ENCODE results near the gene DDX4.
"Not testable (repeated sequence)": the region's sequence is repeated elsewhere in the genome, so short reads cannot be mapped to it uniquely, and the experiment has no call there.

Gene DDX4

DNA sequence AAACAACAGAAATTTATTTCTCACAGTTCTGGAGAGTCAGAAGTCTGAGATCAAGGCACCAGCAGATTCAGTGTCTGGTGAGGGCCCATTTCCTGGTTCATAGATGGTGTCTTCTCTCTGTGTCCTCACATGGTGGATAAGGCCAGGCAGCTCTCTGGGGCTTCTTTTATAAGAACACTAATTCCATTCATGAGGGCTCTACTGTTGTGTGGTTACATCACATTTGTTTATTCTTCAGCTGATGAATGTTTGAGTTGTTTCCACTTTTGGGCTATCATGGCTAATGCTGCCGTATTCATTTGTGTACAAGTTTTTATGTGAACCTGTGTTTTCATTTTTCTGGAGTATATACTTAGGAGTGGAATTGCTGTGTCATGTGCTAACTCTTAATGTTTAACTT lies 35.2 kb downstream of the DDX4 start:
- H3K9me3 ChIP-seq (ENCODE audit: control insufficient read depth, low read length): no peaks in the 10 kb centered on the region
- no peaks in the 10 kb centered on the region for H3K36me3 ChIP-seq (ENCODE audit: control insufficient read depth, insufficient read depth, low read length)
- H3K27me3 ChIP-seq (ENCODE audit: control insufficient read depth, insufficient read depth, low read length): no peaks in the 10 kb centered on the region
- no peak overlapping the region for H3K4me3 ChIP-seq (ENCODE audit: low read length)
- H3K4me1 ChIP-seq (ENCODE audit: control insufficient read depth, insufficient read depth, low read length): no peaks in the 10 kb centered on the region
- H3K9ac ChIP-seq (ENCODE audit: low read length): no peak overlapping the region

DNA sequence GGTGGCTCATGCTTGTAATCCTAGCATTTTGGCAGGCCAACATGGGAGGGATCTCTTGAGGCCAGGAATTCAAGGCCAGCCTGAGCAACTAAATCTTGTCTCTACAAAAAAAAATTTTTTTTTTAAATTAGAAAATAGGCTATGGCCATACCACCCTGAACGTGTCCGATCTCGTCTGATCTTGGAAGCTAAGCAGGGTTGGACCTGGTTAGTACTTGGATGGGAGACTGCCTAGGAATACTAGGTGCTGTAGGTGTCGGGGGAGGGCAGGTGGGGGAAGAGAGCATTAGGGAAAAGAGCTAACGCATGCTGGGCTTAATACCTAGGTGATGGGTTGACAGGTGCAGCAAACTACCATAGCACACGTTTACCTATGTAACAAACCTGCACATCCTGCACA lies 39.5 kb downstream of the DDX4 start:
- H3K4me3 ChIP-seq (ENCODE audit: low read length): no peak overlapping the region
- H3K4me1 ChIP-seq (ENCODE audit: control insufficient read depth, insufficient read depth, low read length): no peaks in the 10 kb centered on the region
- H3K27me3 ChIP-seq (ENCODE audit: control insufficient read depth, insufficient read depth, low read length): no peaks in the 10 kb centered on the region
- H3K9ac ChIP-seq (ENCODE audit: low read length): no peak overlapping the region
- no peaks in the 10 kb centered on the region for H3K36me3 ChIP-seq (ENCODE audit: control insufficient read depth, insufficient read depth, low read length)
- H3K9me3 ChIP-seq (ENCODE audit: control insufficient read depth, low read length): no peaks in the 10 kb centered on the region

DNA sequence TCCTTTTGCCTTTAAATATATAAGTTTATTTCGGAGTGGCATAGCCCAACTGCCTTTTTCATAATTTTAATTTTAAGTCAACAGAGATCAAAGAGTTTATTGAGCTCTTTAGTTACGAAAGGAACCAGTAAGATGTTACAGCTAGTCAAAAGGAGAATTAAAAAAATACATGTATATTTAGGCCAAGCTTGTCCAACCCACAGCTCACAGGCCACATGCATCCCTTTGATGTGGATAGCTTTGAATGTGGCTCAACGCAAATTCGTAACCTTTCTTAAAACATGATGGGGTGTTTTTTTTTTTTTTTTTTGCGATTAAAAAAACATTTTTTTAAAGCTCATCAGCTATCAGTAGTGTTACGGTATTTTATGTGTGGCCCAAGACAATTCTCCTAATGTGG lies 63.1 kb downstream of the DDX4 start:
- no peak overlapping the region for H3K4me3 ChIP-seq (ENCODE audit: low read length)
- no peaks in the 10 kb centered on the region for H3K9me3 ChIP-seq (ENCODE audit: control insufficient read depth, low read length)
- H3K4me1 ChIP-seq (ENCODE audit: control insufficient read depth, insufficient read depth, low read length): no peaks in the 10 kb centered on the region
- H3K27me3 ChIP-seq (ENCODE audit: control insufficient read depth, insufficient read depth, low read length): no peaks in the 10 kb centered on the region
- no peak overlapping the region for H3K9ac ChIP-seq (ENCODE audit: low read length)
- H3K36me3 ChIP-seq (ENCODE audit: control insufficient read depth, insufficient read depth, low read length): no peaks in the 10 kb centered on the region

DNA sequence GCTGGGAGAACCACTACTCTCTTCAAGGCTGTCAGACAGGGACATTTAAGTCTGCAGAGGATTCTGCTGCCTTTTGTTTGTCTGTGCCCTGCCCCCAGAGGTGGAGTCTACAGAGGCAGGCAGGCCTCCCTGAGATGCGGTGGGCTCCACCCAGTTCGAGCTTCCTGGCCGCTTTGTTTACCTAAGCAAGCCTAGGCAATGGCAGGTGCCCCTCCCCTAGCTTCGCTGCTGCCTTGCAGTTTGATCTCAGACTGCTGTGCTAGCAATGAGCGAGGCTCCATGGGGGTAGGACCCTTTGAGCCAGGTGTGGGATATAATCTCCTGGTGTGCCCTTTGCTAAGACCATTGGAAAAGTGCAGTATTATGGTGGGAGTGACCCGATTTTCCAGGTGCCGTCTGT lies 71.0 kb downstream of the DDX4 start:
- not testable (repeated sequence) for H3K9ac ChIP-seq (ENCODE audit: low read length); H3K4me1 ChIP-seq (ENCODE audit: control insufficient read depth, insufficient read depth, low read length); H3K27me3 ChIP-seq (ENCODE audit: control insufficient read depth, insufficient read depth, low read length); H3K9me3 ChIP-seq (ENCODE audit: control insufficient read depth, low read length); H3K36me3 ChIP-seq (ENCODE audit: control insufficient read depth, insufficient read depth, low read length); H3K4me3 ChIP-seq (ENCODE audit: low read length)

DNA sequence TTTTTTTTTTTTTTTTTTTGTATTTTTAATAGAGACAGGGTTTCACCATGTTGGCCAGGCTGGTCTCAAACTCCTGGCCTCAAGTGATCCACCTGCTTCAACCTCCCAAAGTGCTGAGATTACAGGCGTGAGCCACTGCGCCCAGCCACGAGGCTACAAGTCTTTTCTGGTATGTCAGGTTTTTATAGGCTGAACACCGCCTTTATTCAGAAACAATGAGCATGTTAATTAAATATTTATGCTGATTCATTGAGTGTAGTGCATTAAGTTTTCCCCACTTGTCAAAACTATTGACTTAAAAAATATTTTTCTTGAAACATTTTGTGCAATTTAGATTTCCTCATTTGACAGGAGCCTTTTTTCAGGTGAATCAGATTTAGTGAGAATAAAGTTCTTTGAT lies 78.1 kb downstream of the DDX4 start:
- H3K9me3 ChIP-seq (ENCODE audit: control insufficient read depth, low read length); H3K4me3 ChIP-seq (ENCODE audit: low read length); H3K9ac ChIP-seq (ENCODE audit: low read length); H3K4me1 ChIP-seq (ENCODE audit: control insufficient read depth, insufficient read depth, low read length); H3K36me3 ChIP-seq (ENCODE audit: control insufficient read depth, insufficient read depth, low read length): not testable (repeated sequence)
- peaks cover 21% of the 10 kb centered on the region for H3K27me3 ChIP-seq (ENCODE audit: control insufficient read depth, insufficient read depth, low read length)

DNA sequence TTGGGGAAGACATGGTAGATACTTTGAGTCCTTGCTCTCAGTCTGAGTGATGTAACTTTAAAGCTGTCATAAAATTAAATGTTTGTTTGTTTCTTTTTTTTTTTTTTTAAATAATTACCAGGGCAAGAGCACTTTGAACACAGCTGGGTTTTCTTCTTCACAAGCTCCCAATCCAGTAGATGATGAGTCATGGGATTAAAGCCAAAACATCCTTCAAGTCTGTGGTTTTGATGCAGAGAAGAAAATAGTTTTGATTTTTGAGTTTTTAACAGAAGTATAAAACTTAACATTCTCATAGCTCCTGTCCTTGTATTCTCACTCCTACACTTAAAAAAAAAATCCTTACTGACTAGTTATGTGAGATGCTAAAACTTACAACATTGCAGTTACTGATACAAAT lies 78.5 kb downstream of the DDX4 start:
- H3K9ac ChIP-seq (ENCODE audit: low read length): no peak overlapping the region
- peaks cover 25% of the 10 kb centered on the region for H3K27me3 ChIP-seq (ENCODE audit: control insufficient read depth, insufficient read depth, low read length)
- H3K36me3 ChIP-seq (ENCODE audit: control insufficient read depth, insufficient read depth, low read length): no peaks in the 10 kb centered on the region
- no peaks in the 10 kb centered on the region for H3K4me1 ChIP-seq (ENCODE audit: control insufficient read depth, insufficient read depth, low read length)
- no peaks in the 10 kb centered on the region for H3K9me3 ChIP-seq (ENCODE audit: control insufficient read depth, low read length)
- no peak overlapping the region for H3K4me3 ChIP-seq (ENCODE audit: low read length)

DNA sequence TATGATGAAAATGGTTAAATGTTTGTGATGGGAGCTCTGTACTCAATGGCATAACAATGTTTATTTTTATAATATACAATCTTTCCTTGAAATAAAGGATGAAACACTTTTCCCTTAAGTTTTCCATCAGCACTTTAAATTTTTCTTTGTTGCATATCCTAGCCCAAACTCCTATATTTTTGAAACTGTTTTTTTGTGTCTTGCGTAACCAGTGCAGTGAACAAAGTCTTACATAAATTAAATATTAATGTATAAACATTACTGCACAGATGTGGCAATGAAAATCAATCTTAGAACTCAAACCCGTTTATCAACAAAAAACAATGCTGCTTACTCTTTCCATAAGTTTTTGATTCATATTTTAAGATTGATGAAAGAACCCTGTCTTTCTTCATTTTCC lies 79.2 kb downstream of the DDX4 start:
- Histone ChIP-seq H3K9me3 (ENCODE audit: control insufficient read depth, low read length) (no peaks in the 10 kb centered on the region), H3K27me3 (ENCODE audit: control insufficient read depth, insufficient read depth, low read length) (peaks cover 32% of the 10 kb centered on the region), H3K36me3 (ENCODE audit: control insufficient read depth, insufficient read depth, low read length) (no peaks in the 10 kb centered on the region), H3K9ac (ENCODE audit: low read length) (no peak overlapping the region), H3K4me1 (ENCODE audit: control insufficient read depth, insufficient read depth, low read length) (peaks cover 1% of the 10 kb centered on the region), H3K4me3 (ENCODE audit: low read length) (no peak overlapping the region)

DNA sequence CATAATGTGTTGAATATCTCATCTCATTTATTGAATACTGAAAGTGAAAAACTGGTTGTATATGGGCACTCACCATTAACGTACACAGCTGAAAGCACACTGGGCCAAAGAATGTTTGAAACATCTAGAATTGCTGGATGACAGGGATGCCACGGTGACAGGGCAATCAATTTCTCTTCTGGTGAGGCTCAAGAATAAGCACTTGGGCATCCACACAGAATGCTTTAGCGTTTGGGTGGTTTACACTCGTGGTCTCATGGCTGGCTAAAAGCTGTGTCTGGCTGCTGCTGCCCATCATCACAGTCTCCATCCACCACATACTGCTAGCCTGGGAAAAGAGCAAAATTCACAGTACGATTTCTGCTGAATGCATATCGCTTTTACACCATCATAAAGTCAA lies 82.6 kb downstream of the DDX4 start:
- no peak overlapping the region for H3K4me3 ChIP-seq (ENCODE audit: low read length)
- H3K9ac ChIP-seq (ENCODE audit: low read length): no peak overlapping the region
- H3K4me1 ChIP-seq (ENCODE audit: control insufficient read depth, insufficient read depth, low read length): peaks cover 3% of the 10 kb centered on the region
- peaks cover 51% of the 10 kb centered on the region for H3K27me3 ChIP-seq (ENCODE audit: control insufficient read depth, insufficient read depth, low read length)
- no peaks in the 10 kb centered on the region for H3K9me3 ChIP-seq (ENCODE audit: control insufficient read depth, low read length)
- no peaks in the 10 kb centered on the region for H3K36me3 ChIP-seq (ENCODE audit: control insufficient read depth, insufficient read depth, low read length)

DNA sequence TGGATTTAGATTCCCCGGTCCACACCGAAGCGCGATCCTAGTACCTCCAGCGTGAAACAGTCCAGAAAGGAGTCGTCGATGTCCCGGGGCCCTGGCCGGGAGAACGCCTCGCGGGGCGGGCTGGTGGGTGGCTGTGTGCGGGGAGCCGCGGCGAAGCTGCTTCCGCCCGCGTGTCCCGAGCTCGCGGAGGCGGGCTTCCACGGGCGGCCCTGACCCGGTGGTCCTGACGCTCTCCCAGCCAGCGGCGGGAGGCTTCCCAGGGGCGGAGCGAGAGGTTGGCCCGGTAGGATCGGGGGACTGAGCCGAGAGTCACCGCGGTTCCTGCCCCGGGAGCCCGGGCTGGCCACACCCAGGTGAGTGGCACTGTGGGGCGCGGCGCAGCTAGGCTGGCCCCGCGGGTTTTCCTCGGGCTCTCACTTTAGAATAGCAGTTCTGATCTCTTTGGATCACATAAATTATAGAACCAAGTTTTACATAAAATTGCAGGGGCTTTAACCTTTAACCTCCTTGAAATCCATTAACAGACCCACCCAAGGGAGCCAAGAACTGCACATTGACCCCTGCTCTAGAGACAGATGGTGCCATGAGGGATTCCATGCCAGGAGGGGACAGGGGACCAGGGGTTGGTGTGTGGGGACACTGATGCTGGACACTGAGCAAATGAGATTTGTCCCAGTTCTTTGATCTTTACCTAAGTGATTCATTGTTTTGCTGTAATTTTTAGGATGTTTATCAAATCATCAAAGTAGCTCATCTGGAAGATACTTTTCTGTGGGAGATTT lies 84.1 kb downstream of the DDX4 start:
- Histone ChIP-seq H3K27me3 (ENCODE audit: control insufficient read depth, insufficient read depth, low read length) (peaks cover 53% of the 10 kb centered on the region), H3K4me3 (ENCODE audit: low read length) (no peak overlapping the region), H3K36me3 (ENCODE audit: control insufficient read depth, insufficient read depth, low read length) (no peaks in the 10 kb centered on the region), H3K4me1 (ENCODE audit: control insufficient read depth, insufficient read depth, low read length) (peaks cover 3% of the 10 kb centered on the region), H3K9ac (ENCODE audit: low read length) (peak overlapping the region; percentile 7), H3K9me3 (ENCODE audit: control insufficient read depth, low read length) (no peaks in the 10 kb centered on the region)

DNA sequence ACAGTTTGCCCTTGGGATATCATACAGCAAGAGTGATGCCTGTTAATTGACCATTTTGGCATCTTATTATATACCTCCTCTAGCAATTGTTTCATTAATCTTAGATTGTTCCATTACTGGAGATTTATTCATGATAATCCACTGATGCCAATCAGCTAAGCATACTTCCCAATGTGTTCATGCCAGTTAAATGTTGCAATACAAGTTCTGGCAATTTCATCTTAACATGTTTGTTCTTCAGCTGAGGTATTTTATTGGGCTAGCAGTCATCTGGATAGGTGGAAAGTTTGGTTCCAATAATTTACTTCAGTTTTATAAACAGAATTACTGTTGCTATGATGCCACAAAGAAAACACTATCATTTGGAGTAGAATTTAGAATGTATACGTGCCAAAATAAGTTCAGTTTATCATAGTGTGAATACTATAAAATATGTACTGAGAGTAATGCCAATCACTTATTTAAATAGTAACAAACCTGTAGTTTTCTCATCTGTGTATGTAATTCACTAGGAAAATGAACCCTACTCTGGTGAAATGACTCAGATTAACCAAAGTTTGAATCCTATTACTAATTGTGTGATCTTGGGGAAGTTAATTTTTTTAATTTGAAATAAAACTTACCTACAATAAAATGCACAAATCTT lies 85.4 kb downstream of the DDX4 start:
- Histone ChIP-seq H3K4me3 (ENCODE audit: low read length) (no peak overlapping the region), H3K9me3 (ENCODE audit: control insufficient read depth, low read length) (no peaks in the 10 kb centered on the region), H3K27me3 (ENCODE audit: control insufficient read depth, insufficient read depth, low read length) (peaks cover 53% of the 10 kb centered on the region), H3K9ac (ENCODE audit: low read length) (no peak overlapping the region), H3K36me3 (ENCODE audit: control insufficient read depth, insufficient read depth, low read length) (no peaks in the 10 kb centered on the region), H3K4me1 (ENCODE audit: control insufficient read depth, insufficient read depth, low read length) (peaks cover 3% of the 10 kb centered on the region)

DNA sequence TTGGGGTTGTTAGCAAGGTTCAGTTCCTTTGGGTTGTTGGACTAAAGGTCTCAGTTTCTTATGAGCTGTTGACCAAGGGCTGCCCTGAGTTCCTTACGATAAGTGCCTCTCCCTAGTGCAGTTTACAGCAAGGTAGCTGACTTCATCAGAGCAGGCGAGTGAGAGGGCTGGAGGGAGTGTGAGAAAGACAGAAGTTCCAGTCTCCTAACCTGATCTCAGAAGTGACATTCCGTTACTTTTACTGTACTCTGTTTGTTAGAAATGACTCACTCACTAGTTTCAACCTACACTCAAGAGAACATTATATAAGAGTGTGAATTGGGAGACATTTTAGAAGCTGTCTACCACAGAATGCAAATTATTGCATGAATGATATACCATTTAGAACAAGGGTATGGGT lies 92.1 kb downstream of the DDX4 start:
- Histone ChIP-seq H3K27me3 (ENCODE audit: control insufficient read depth, insufficient read depth, low read length) (peaks cover 6% of the 10 kb centered on the region), H3K9me3 (ENCODE audit: control insufficient read depth, low read length) (no peaks in the 10 kb centered on the region), H3K36me3 (ENCODE audit: control insufficient read depth, insufficient read depth, low read length) (no peaks in the 10 kb centered on the region), H3K9ac (ENCODE audit: low read length) (no peak overlapping the region), H3K4me3 (ENCODE audit: low read length) (no peak overlapping the region), H3K4me1 (ENCODE audit: control insufficient read depth, insufficient read depth, low read length) (no peaks in the 10 kb centered on the region)

DNA sequence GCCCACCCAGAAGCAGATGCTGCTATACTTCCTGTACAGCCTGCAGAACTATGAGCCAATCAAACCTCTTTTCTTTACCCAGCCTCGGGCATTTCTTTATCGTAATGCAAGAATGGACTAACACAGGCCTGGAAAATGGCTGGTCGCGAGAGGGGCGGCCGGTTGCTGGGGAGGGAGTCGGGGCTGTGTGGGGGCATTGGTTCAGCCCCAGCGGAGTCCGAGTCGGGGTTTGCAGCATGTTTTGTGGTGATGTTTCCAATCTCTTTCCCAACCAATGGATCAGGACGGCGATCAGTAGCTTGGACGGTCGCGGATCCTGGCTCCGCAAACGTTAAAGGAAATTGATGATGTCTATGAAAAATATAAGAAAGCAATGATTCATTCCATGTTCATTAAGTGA lies 94.6 kb downstream of the DDX4 start:
- H3K4me3 ChIP-seq (ENCODE audit: low read length): no peak overlapping the region
- no peaks in the 10 kb centered on the region for H3K27me3 ChIP-seq (ENCODE audit: control insufficient read depth, insufficient read depth, low read length)
- no peaks in the 10 kb centered on the region for H3K9me3 ChIP-seq (ENCODE audit: control insufficient read depth, low read length)
- H3K9ac ChIP-seq (ENCODE audit: low read length): no peak overlapping the region
- H3K4me1 ChIP-seq (ENCODE audit: control insufficient read depth, insufficient read depth, low read length): no peaks in the 10 kb centered on the region
- H3K36me3 ChIP-seq (ENCODE audit: control insufficient read depth, insufficient read depth, low read length): no peaks in the 10 kb centered on the region

All from mucosa of stomach (tissue), 1 donor.